Epithelial cell of proximal tubule (primary cell): ENCODE data around the gene KCNQ1. TPM values are rescaled to one million over a fixed set of nuclear protein-coding genes. Genes with fewer than 3 reads are reported as not detected.

Experiments
- DNase-seq: peaks from one replicate; pipeline ENCODE4 v3.0.0-alpha.2; 2011; ENCODE audit warnings: low read depth
- H3K4me3 ChIP-seq: 2 replicates; pipeline ENCODE4 v1.5.1; 2011; ENCODE audit warnings: low read depth, mild to moderate bottlenecking, low read length
- CTCF ChIP-seq: conservative IDR thresholded peaks from 2 replicates; pipeline ENCODE4 v1.5.1; 2012; ENCODE audit warnings: low read depth, mild to moderate bottlenecking, low read length
- total RNA-seq: library from RNA; depleted of rRNA; stranded (reverse); fragments of >200 nt; gene quantifications from 2 replicates; pipeline ENCODE4 v1.2.3, GENCODE V29; 2015

The KCNQ1 gene
- total RNA-seq, result 0.46 and 1.4 TPM in 2 replicates

- H3K4me3 ChIP-seq, result no peak within 1 kb of the TSS
- no peak for DNase-seq
- no peak for TF ChIP-seq CTCF
Observed at GRCh38 chr11:2444821-2445745, at the start of gene KCNQ1. KCNQ1 (plus strand) TSS chr11:2445008; CDS start chr11:2445099, 91 bp downstream.

GRCh38 chr11:2395211-2395730 is 49.5 kb upstream of the KCNQ1 start:
- DNase-seq, result no peak
- no peak overlapping the region for H3K4me3 ChIP-seq
- TF ChIP-seq CTCF, result no peak

GRCh38 chr11:2395856-2396255 is 49.0 kb upstream of the KCNQ1 start:
- DNase-seq, result no peak

GRCh38 chr11:2396471-2396870 is 48.3 kb upstream of the KCNQ1 start:
- no peak for TF ChIP-seq CTCF
- H3K4me3 ChIP-seq, result no peak overlapping the region
- no peak for DNase-seq

More at GRCh38 chr11:2395856-2396255, 49.0 kb upstream of the KCNQ1 start:
- no peak overlapping the region for H3K4me3 ChIP-seq
- no peak for TF ChIP-seq CTCF

GRCh38 chr11:2397005-2397404 is 47.8 kb upstream of the KCNQ1 start:
- H3K4me3 ChIP-seq, result no peak overlapping the region
- no peak for TF ChIP-seq CTCF

GRCh38 chr11:2398664-2399355 is 46.0 kb upstream of the KCNQ1 start:
- peak overlapping the region; percentile 94 for H3K4me3 ChIP-seq
- no peak for DNase-seq
- TF ChIP-seq CTCF, result no peak

More at GRCh38 chr11:2397005-2397404, 47.8 kb upstream of the KCNQ1 start:
- no peak for DNase-seq
